Esophagus (tissue), 2 donors: Measurements from ENCODE around the gene GPRC5B. TPM values are rescaled to one million over a fixed set of nuclear protein-coding genes. Genes with fewer than 3 reads are reported as not detected.

ENCODE experiments used
- H3K27ac ChIP-seq, 2 donors: one replicate each; pipeline ENCODE4 v1.5.1; 2013; ENCODE audit warnings: low read depth in 2 of 2, mild to moderate bottlenecking in 2 of 2, inconsistent platforms in 1 of 2, low read length in 1 of 2, moderate library complexity in 1 of 2
- H3K27me3 ChIP-seq, 2 donors: one replicate each; pipeline ENCODE4 v1.6.1; 2013; ENCODE audit warnings: low read length in 2 of 2, control low read depth in 1 of 2, mild to moderate bottlenecking in 1 of 2; ENCODE audit not compliant: insufficient read depth in 2 of 2, control insufficient read depth in 1 of 2
- H3K36me3 ChIP-seq, 2 donors: one replicate each; pipeline ENCODE4 v1.6.1; 2013; ENCODE audit warnings: low read length in 1 of 2; ENCODE audit not compliant: control insufficient read depth in 2 of 2, insufficient read depth in 2 of 2
- H3K4me1 ChIP-seq, 2 donors: one replicate each; pipeline ENCODE4 v1.6.1; 2013; ENCODE audit warnings: low read length in 1 of 2; ENCODE audit not compliant: control insufficient read depth in 2 of 2, insufficient read depth in 2 of 2
- H3K4me3 ChIP-seq, 2 donors: one replicate each; pipeline ENCODE4 v1.5.1; 2013; ENCODE audit warnings: low read length in 2 of 2, mild to moderate bottlenecking in 2 of 2, low read depth in 1 of 2, moderate library complexity in 1 of 2
- H3K9me3 ChIP-seq, 2 donors: one replicate each; pipeline ENCODE4 v1.6.1; 2013; ENCODE audit warnings: mild to moderate bottlenecking in 2 of 2, low read depth in 1 of 2, low read length in 1 of 2, moderate library complexity in 1 of 2; ENCODE audit not compliant: control insufficient read depth in 2 of 2, insufficient read depth in 1 of 2
- WGBS, 2 donors: extraction: QIAGEN DNeasy Blood & Tissue Kit; methylation state at CpG; one replicate each; pipeline ENCODE4 v1.1.7; 2013; 5-methylcytosine and 5-hydroxymethylcytosine counted together
- polyA plus RNA-seq, 2 donors: library from polyadenylated mRNA; stranded (reverse); fragments of 200-250 nt; gene quantifications; one replicate each; pipeline ENCODE4 v1.2.3, GENCODE V29; 2013
- donor health status: healthy with polysubstance abuse.
- donor health status: Bipolar disorder and iron deficiency.

Gene GPRC5B
- polyA plus RNA-seq, 2 donors: 3.6 to 4.2 TPM

- Histone ChIP-seq H3K36me3 (no peaks in the 10 kb centered on the region), H3K27ac (no peak overlapping the region), H3K9me3 (no peaks in the 10 kb centered on the region), H3K27me3 (no peaks in the 10 kb centered on the region), H3K4me1 (no peaks in the 10 kb centered on the region), H3K4me3 (no peak overlapping the region)
- WGBS, 2 donors: 40 to 44% methylated on average over 2 of the region's 2 CpGs
Measured at GRCh38 chr16:19913340-19913645, 28.6 kb upstream of the GPRC5B start.

GRCh38 chr16:19912455-19913339 is 28.0 kb upstream of the GPRC5B start:
- Histone ChIP-seq H3K27ac (no peak overlapping the region), H3K27me3 (no peaks in the 10 kb centered on the region), H3K36me3 (no peaks in the 10 kb centered on the region), H3K4me1 (no peaks in the 10 kb centered on the region), H3K9me3 (no peaks in the 10 kb centered on the region), H3K4me3 (no peak overlapping the region)
- WGBS, 2 donors: 70 to 73% methylated on average over 22 of the region's 22 CpGs

DNA sequence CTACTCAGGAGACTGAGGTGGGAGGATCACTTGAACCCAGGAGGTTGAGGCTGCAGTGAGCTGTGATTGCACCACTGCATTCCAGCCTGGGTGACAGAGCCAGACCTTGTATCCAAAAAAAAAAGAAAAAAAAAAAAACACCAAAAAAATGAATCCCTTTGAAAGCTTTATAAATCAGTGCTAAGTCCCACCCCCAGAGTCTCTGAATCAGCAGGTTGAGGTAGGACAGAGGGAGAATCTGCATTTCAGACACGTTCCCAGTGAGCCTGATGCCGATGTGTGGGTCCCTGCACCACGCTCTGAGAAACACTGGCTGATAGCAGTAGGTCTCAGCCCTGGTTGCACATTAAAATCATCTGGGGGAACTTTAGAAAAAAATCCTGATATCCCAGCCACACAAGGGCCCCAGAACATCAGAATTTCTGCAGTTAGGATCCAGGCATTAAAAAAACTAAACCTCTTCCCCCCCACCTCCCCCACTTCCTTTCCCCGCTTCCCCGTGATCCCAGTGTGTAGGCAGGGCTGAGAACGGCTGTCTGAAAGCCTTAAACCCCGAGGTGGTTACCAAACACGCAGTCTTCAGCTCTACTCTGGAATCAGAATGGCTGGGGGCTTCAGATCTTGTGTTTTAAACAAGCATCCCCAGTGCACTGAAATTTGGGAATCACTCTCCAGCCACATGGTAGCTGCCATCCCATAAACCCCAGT is 27.3 kb upstream of the GPRC5B start:
- Histone ChIP-seq H3K9me3 (no peaks in the 10 kb centered on the region), H3K4me3 (no peak overlapping the region), H3K27ac (no peak overlapping the region), H3K36me3 (no peaks in the 10 kb centered on the region), H3K27me3 (no peaks in the 10 kb centered on the region), H3K4me1 (no peaks in the 10 kb centered on the region)
- WGBS, 2 donors: 67 to 69% methylated on average over 8 of the region's 8 CpGs

GRCh38 chr16:19911204-19911603 is 26.6 kb upstream of the GPRC5B start:
- no peak overlapping the region for H3K4me3 ChIP-seq
- H3K27ac ChIP-seq: no peak overlapping the region
- H3K27me3 ChIP-seq: no peaks in the 10 kb centered on the region
- H3K9me3 ChIP-seq: no peaks in the 10 kb centered on the region
- 87 to 92% methylated on average over 2 of the region's 2 CpGs for WGBS, 2 donors
- no peaks in the 10 kb centered on the region for H3K36me3 ChIP-seq
- no peaks in the 10 kb centered on the region for H3K4me1 ChIP-seq

DNA sequence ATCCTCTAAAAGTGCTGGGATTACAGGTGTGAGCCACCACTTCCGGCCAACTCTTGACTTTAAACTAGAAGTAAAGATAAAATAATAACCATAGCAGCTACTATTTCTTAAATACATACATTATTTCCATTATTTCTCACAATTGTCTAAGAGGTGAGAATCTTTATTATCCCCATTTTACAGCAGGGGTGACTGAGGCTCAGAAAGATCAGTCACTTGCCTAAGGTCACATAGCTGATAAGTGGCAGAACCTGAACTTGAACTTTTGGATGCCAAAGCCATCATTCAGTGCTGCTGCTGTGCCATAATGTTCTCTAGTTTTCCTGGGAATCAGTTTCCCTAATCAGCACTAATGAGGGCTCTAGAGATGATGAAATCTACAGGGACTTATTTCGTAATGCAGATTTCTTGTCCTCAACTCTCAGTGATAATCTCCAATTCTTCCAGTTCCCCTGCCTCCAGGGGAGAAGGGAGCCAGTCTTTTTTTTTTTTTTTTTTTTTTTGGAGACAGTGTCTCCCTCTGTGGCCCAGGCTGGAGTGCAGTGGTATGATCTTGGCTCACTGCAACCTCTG is 25.2 kb upstream of the GPRC5B start:
- Histone ChIP-seq H3K36me3 (no peaks in the 10 kb centered on the region), H3K4me3 (no peak overlapping the region), H3K4me1 (no peaks in the 10 kb centered on the region), H3K27me3 (no peaks in the 10 kb centered on the region), H3K9me3 (no peaks in the 10 kb centered on the region), H3K27ac (no peak overlapping the region)
- WGBS, 2 donors: 71 to 78% methylated on average over 2 of the region's 2 CpGs

DNA sequence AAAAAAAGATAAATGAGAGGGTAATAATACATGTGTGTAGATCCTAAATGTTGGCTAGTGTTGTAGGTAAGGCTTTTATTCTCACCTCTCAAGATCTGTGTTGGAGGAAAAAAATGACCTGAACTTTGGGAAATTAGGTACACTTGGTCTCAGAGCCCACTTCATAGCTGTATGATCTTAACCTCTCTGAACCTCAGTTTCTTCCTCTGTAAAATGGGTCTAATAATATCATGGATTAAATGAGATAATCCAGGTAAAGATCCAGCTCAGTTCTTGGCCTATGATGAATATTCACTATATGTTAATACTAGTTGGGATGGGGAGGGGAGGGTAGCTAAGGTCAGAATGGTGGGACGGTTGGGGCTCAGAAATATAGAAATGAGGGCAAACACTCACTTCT is 24.3 kb upstream of the GPRC5B start:
- H3K36me3 ChIP-seq: no peaks in the 10 kb centered on the region
- no peaks in the 10 kb centered on the region for H3K27me3 ChIP-seq
- H3K27ac ChIP-seq: no peak overlapping the region
- no peak overlapping the region for H3K4me3 ChIP-seq
- no peaks in the 10 kb centered on the region for H3K4me1 ChIP-seq
- H3K9me3 ChIP-seq: no peaks in the 10 kb centered on the region
- 66 to 67% methylated on average over 1 of the region's 1 CpG for WGBS, 2 donors

- H3K9me3 ChIP-seq: no peaks in the 10 kb centered on the region
- no peaks in the 10 kb centered on the region for H3K27me3 ChIP-seq
- no peaks in the 10 kb centered on the region for H3K36me3 ChIP-seq
- H3K4me3 ChIP-seq: no peak overlapping the region
- WGBS, 2 donors: 20% methylated on average over 24 of the region's 24 CpGs
- no peaks in the 10 kb centered on the region for H3K4me1 ChIP-seq
- no peak overlapping the region for H3K27ac ChIP-seq
Measured at GRCh38 chr16:19907161-19907992, 22.7 kb upstream of the GPRC5B start.

- Histone ChIP-seq H3K27me3 (no peaks in the 10 kb centered on the region), H3K9me3 (no peaks in the 10 kb centered on the region), H3K27ac (no peak overlapping the region), H3K4me3 (no peak overlapping the region), H3K4me1 (no peaks in the 10 kb centered on the region), H3K36me3 (no peaks in the 10 kb centered on the region)
- WGBS, 2 donors: 71 to 72% methylated on average over 7 of the region's 7 CpGs
Measured at GRCh38 chr16:19901164-19901563, 16.5 kb upstream of the GPRC5B start.

- no peaks in the 10 kb centered on the region for H3K27me3 ChIP-seq
- H3K4me1 ChIP-seq: no peaks in the 10 kb centered on the region
- 60 to 61% methylated on average over 5 of the region's 5 CpGs for WGBS, 2 donors
- H3K27ac ChIP-seq: no peak overlapping the region
- H3K36me3 ChIP-seq: no peaks in the 10 kb centered on the region
- H3K4me3 ChIP-seq: no peak overlapping the region
- H3K9me3 ChIP-seq: no peaks in the 10 kb centered on the region
Measured at GRCh38 chr16:19899605-19899955, 14.9 kb upstream of the GPRC5B start.
